Kidney (tissue), 14 donors: ENCODE results near the gene EPS8. TPM values are rescaled to one million over a fixed set of nuclear protein-coding genes. Genes with fewer than 3 reads are reported as not detected.

Experiments used
- DNase-seq, 5 donors: peaks; one replicate each; pipeline ENCODE4 v3.0.0-alpha.2; 2013 to 2020
- FAIRE-seq: peaks from 2 replicates; lab custom pipeline; 2012; peaks lifted over from hg19 to GRCh38; lab: Jason Lieb, UNC
- H3K27ac ChIP-seq, 2 donors: one replicate each; pipeline ENCODE4 v1.7.0; 2013; ENCODE audit warnings: low read depth in 2 of 2, low read length in 2 of 2, inconsistent platforms in 1 of 2
- H3K27me3 ChIP-seq: one replicate; pipeline ENCODE4 v1.7.1; 2013; ENCODE audit warnings: low read length, inconsistent platforms; ENCODE audit not compliant: control insufficient read depth, insufficient read depth
- H3K36me3 ChIP-seq, 3 donors: one replicate each; pipeline versions ENCODE4 v1.7.0 to v1.7.1; 2013; ENCODE audit warnings: low read length in 3 of 3, control low read depth in 1 of 3, inconsistent platforms in 1 of 3; ENCODE audit not compliant: insufficient read depth in 3 of 3, control insufficient read depth in 2 of 3
- H3K4me1 ChIP-seq, 3 donors: one replicate each; pipeline versions ENCODE4 v1.7.0 to v1.7.1; 2013; ENCODE audit warnings: low read length in 3 of 3, inconsistent platforms in 1 of 3, low read depth in 1 of 3; ENCODE audit not compliant: control insufficient read depth in 2 of 3, insufficient read depth in 2 of 3
- H3K4me3 ChIP-seq, 3 donors: one replicate each; pipeline versions ENCODE4 v1.7.0 to v1.8.1; 2013; ENCODE audit warnings: low read length in 3 of 3, control low read depth in 1 of 3, inconsistent platforms in 1 of 3
- H3K9ac ChIP-seq, 3 donors: one replicate each; pipeline versions ENCODE4 v1.7.0 to v1.7.1; 2013; ENCODE audit warnings: low read length in 3 of 3, control low read depth in 1 of 3, inconsistent platforms in 1 of 3
- H3K9me3 ChIP-seq, 3 donors: one replicate each; pipeline versions ENCODE4 v1.7.0 to v1.7.1; 2013; ENCODE audit warnings: low read length in 3 of 3, control low read depth in 1 of 3, inconsistent platforms in 1 of 3; ENCODE audit not compliant: control insufficient read depth in 2 of 3, insufficient read depth in 1 of 3
- CTCF ChIP-seq: IDR thresholded peaks from 3 replicates; pipeline ENCODE4 v1.5.1; 2012; ENCODE audit warnings: mild to moderate bottlenecking, moderate library complexity, borderline replicate concordance; ENCODE audit not compliant: insufficient read depth; ENCODE audit errors: extremely low read depth
- intact Hi-C: fragments of 100-400 bp; cut with DNase I; formaldehyde crosslinking; loops from one replicate; pipeline ENCODE4 v1.11.1; 2022
- polyA plus RNA-seq: library from polyadenylated mRNA; stranded (reverse); fragments of 350-450 nt; fragmentation: Illumina TruSeq; extraction: RNeasy Lipid Tissue Mini Kit (QIAGEN cat#74804); gene quantifications from one replicate; pipeline ENCODE4 v1.2.3, GENCODE V29; 2014; ENCODE audit warnings: low read depth, low replicate concordance; ENCODE audit not compliant: insufficient read depth
- total RNA-seq: library from RNA; stranded (reverse); fragmentation: NEBNext Ultra II Directional; extraction: Animal tissue kit (Norgen Biotek cat#: 25700); gene quantifications from one replicate; pipeline ENCODE4 v1.2.1, GENCODE V29; 2021
- donor health status: control.
- donor health status: control.
- donor health status: control.
- donor health status: control.
- donor health status: control.
- donor health status: DM: yes; HTN: yes; CAD: no.
- donor health status: Normal renal cell carcinoma (clear cell type).

The EPS8 gene
- total and polyA plus RNA-seq, 2 donors from 2014 or later = 33.9 to 80.3 TPM

- H3K9ac ChIP-seq = peak overlapping the region in 1 of 3 donors; percentile 29
- DNase-seq = peak in 2 of 5 donors; percentile 59 to 66
- no peaks in the 10 kb centered on the region for H3K36me3 ChIP-seq
- peaks cover 0 to 4% (median 4%) of the 10 kb centered on the region in 3 donors for H3K4me1 ChIP-seq
- peak overlapping the region; percentile 35 to 80 for H3K27ac ChIP-seq
- peak overlapping the region; percentile 32 to 64 (median 64) for H3K4me3 ChIP-seq
- H3K27me3 ChIP-seq = no peaks in the 10 kb centered on the region
- intact Hi-C loops = no loop called here
- no peaks in the 10 kb centered on the region for H3K9me3 ChIP-seq
- FAIRE-seq = peak; percentile 95
- TF ChIP-seq CTCF = no peak
Observed at GRCh38 chr12:15732341-15733061, 56.7 kb downstream of the EPS8 start.

- intact Hi-C loops = no loop called here
- DNase-seq = no peak
- H3K27ac ChIP-seq = peak overlapping the region; percentile 35 to 76
- H3K4me3 ChIP-seq = peak overlapping the region in 2 of 3 donors; percentile 64
- H3K9me3 ChIP-seq = no peaks in the 10 kb centered on the region
- H3K9ac ChIP-seq = peak overlapping the region in 1 of 3 donors; percentile 29
- peaks cover 0 to 4% (median 4%) of the 10 kb centered on the region in 3 donors for H3K4me1 ChIP-seq
- no peak for FAIRE-seq
- H3K27me3 ChIP-seq = no peaks in the 10 kb centered on the region
- no peaks in the 10 kb centered on the region for H3K36me3 ChIP-seq
- TF ChIP-seq CTCF = no peak
Observed at GRCh38 chr12:15731940-15732339, 57.2 kb downstream of the EPS8 start.

GRCh38 chr12:15729097-15729496, 60.1 kb downstream of the EPS8 start:
- Histone ChIP-seq H3K4me1 (peaks cover 0 to 4% (median 4%) of the 10 kb centered on the region in 3 donors), H3K9me3 (no peaks in the 10 kb centered on the region), H3K27ac (no peak overlapping the region), H3K36me3 (no peaks in the 10 kb centered on the region), H3K4me3 (no peak overlapping the region), H3K27me3 (no peaks in the 10 kb centered on the region), H3K9ac (no peak overlapping the region)
- FAIRE-seq = no peak
- no peak for TF ChIP-seq CTCF
- DNase-seq = no peak
- intact Hi-C loops = no loop called here
